WTC11 (cell line): ENCODE results near the gene TMEM119.

Source experiments
- CTCF ChIP-seq: fragments of 200-600 bp; IDR thresholded peaks from 2 replicates; pipeline ENCODE4 v1.8.0; 2022; ENCODE audit warnings: antibody characterized with exemption
- SMAD3 ChIP-seq: sonication (generic); formaldehyde crosslinking; IDR thresholded peaks from 2 replicates; pipeline ENCODE4 v1.8.0; 2022; ENCODE audit warnings: missing genetic modification reagents, mild to moderate bottlenecking, borderline replicate concordance
- SP1 ChIP-seq: sonication (generic); formaldehyde crosslinking; conservative IDR thresholded peaks from 2 replicates; pipeline ENCODE4 v1.8.1; 2022; ENCODE audit warnings: missing genetic modification reagents

- no peak for TF ChIP-seq CTCF
- TF ChIP-seq SP1 = no peak
- no peak for TF ChIP-seq SMAD3
Measured at GRCh38 chr12:108582978-108583770, 14.7 kb downstream of the TMEM119 start.
